ENCODE results near the gene HBP1. TPM values are rescaled to one million over a fixed set of nuclear protein-coding genes. Genes with fewer than 3 reads are reported as not detected.

Gene HBP1
- total and polyA plus RNA-seq, 2 of the 13 experiments (the other 11 are each of a cell fraction or from before 2014, with no cell fraction given), result 22.9 to 44.1 TPM

DNA sequence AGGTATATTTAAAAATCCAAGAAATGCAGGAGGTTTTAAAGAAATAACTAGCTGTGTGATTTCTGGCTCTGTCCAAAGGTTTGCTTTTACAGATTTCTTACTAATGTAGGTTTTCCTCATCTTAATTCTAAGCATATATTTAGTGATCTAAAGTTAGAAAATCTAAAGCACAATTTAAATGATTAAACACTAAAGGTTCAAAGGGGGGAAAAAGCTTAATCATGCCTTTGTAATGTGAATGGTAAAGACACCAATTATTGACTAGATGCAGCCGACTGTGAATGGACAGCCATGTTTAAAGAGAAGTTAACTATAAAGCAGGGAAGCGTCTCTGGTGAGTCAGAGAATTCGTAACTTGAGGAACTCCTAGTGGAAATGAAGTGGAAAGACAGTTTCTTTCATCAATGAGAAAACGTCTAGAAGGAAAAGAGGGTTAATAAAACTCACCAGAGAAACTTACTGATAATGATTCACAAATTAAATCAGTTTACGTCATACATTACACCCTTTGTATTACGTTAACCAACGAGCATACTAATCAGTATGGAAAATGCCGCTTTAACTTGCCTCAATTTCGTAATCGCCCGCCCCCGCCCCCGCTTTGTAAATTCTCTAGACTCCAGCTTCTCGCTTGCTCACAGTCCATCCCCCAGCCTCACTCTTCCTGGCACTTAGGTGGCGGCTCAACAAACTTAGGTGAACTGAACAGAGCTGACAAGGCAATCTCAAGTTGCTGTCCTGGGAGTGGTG, 1.1 kb upstream of the HBP1 start:
- intact Hi-C loops (cut with micrococcal nuclease; ENCODE audit: unreplicated experiment) (loop anchor here (2.0 to 10.0 kb wide), 2 partner anchors 21 to 883 kb away; partner anchors contain the start of gene NAMPT), in situ Hi-C loops (cut with HindIII; ENCODE audit: extremely low pct_ligation_motif_present, low pct_unique_long_range_greater_than_20kb) (no loop called here)
- Histone ChIP-seq H3K9me3 (ENCODE audit: low read length) (no peaks in the 10 kb centered on the region), H4K20me1 (ENCODE audit: insufficient read depth, low read length) (peaks cover 27% of the 10 kb centered on the region), H2AFZ (ENCODE audit: low read length) (peak overlapping the region; percentile 90), H3K79me2 (ENCODE audit: insufficient read depth, low read length) (peaks cover 26% of the 10 kb centered on the region), H3K36me3 (replicated peaks in 1 of 2; ENCODE audit: control insufficient read depth in 1 of 2, insufficient read depth in 2 of 2, low read length in 2 of 2) (0 out of 5 replicates have a peak, but pooled peaks cover 0 to 3% of the 10 kb centered on the region in 2 experiments), H3K4me1 (ENCODE audit: insufficient read depth, low read length) (peaks cover 7% of the 10 kb centered on the region), H3K9ac (ENCODE audit: insufficient read depth, low read depth, low read length) (peak overlapping the region; percentile 87), H3K27me3 (ENCODE audit: control insufficient read depth in 1 of 2, insufficient read depth in 2 of 2, low read length in 2 of 2) (no peaks in the 10 kb centered on the region; a peak in 1 of 5 replicates), H3K4me2 (ENCODE audit: low read depth, low read length) (peak overlapping the region; percentile 97), H3K4me3 (replicated peaks in 1 of 3; ENCODE audit: insufficient read depth in 1 of 3, low read depth in 2 of 3, low read length in 3 of 3) (peak overlapping the region; percentile 63 to 82 (median 71)), H3K27ac (ENCODE audit: extremely low read length, insufficient read depth, low read length) (peak overlapping the region; percentile 96)
- DNase-seq (ENCODE audit: low spot score) (peak; percentile 74), ATAC-seq (peak; percentile 10), FAIRE-seq (peak; percentile 77)
- BruUV-seq (replicated peaks), result TSS peak; percentile 89
- ChIA-PET POLR2A (interaction anchor here (0.6 to 3.6 kb wide), 17 partner anchors 13 to 1402 kb away, joined by 3 to 28 read pairs (median 5); partner anchors contain the start of genes BCAP29, CBLL1, DNAJB9 and NAMPT), CTCF (ENCODE audit: low intra/inter-chr PET ratio, low total read pairs) (interaction anchor here (1.2 kb wide), 1 partner anchor 20 kb away, joined by 3 read pairs; no protein-coding TSS in a partner anchor)
- under 1% methylated on average over 15 of the region's 15 CpGs for WGBS (ENCODE audit: low lambda C conversion rate)
- TF ChIP-seq JDP2 (CRISPR knock-in tag; IDR thresholded peaks at IDR 0.05; ENCODE audit: borderline replicate concordance), result no peak
- no peak for TF ChIP-seq AGO1 (IDR thresholded peaks at IDR 0.05; ENCODE audit: low read depth, low read length, poor library complexity, severe bottlenecking)
- TF ChIP-seq SMYD3 (CRISPR knock-in tag; IDR thresholded peaks at IDR 0.05), result 0 out of 2 replicates have a peak, but pooled peaks have one; percentile 37
- no peak for TF ChIP-seq ARID4A (CRISPR knock-in tag; IDR thresholded peaks at IDR 0.05; ENCODE audit: borderline replicate concordance)
- TF ChIP-seq SMC3 (IDR thresholded peaks at IDR 0.05; ENCODE audit: low read length), result peak; percentile 8; the same call in 1 of the 2 replicates
- TF ChIP-seq CREB1 (IDR thresholded peaks at IDR 0.05), result peak; percentile 86
- TF ChIP-seq CREB1 (CRISPR knock-in tag; IDR thresholded peaks at IDR 0.05), result no peak
- peak; percentile 20; the same call in 1 of the 2 replicates for TF ChIP-seq CTCF (CRISPR knock-in tag; IDR thresholded peaks at IDR 0.05)
- no peak for TF ChIP-seq HCFC1 (IDR thresholded peaks at IDR 0.05; ENCODE audit: low read depth, low read length)
- no peak for TF ChIP-seq PRPF4 (IDR thresholded peaks at IDR 0.05; ENCODE audit: low read depth, low read length, poor library complexity, severe bottlenecking)
- no peak for TF ChIP-seq RXRA (CRISPR knock-in tag; IDR thresholded peaks at IDR 0.05)
- TF ChIP-seq ZKSCAN8 (CRISPR knock-in tag; IDR thresholded peaks at IDR 0.05; ENCODE audit: borderline replicate concordance), result 0 out of 2 replicates have a peak, but pooled peaks have one; percentile 13
- no peak for TF ChIP-seq FOXC1 (CRISPR knock-in tag; IDR thresholded peaks at IDR 0.05; ENCODE audit: borderline replicate concordance)
- TF ChIP-seq POLR2A (IDR thresholded peaks at IDR 0.05; ENCODE audit: insufficient read depth in 1 of 2, low read depth in 2 of 2, low read length in 2 of 2), result peak in 1 of 2 experiments; percentile 71; a peak in 3 of 4 replicates
- TF ChIP-seq, protein P1, sequence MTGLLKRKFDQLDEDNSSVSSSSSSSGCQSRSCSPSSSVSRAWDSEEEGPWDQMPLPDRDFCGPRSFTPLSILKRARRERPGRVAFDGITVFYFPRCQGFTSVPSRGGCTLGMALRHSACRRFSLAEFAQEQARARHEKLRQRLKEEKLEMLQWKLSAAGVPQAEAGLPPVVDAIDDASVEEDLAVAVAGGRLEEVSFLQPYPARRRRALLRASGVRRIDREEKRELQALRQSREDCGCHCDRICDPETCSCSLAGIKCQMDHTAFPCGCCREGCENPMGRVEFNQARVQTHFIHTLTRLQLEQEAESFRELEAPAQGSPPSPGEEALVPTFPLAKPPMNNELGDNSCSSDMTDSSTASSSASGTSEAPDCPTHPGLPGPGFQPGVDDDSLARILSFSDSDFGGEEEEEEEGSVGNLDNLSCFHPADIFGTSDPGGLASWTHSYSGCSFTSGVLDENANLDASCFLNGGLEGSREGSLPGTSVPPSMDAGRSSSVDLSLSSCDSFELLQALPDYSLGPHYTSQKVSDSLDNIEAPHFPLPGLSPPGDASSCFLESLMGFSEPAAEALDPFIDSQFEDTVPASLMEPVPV (CRISPR knock-in tag; IDR thresholded peaks at IDR 0.05), result no peak
- TF ChIP-seq SSRP1 (CRISPR knock-in tag; IDR thresholded peaks at IDR 0.05), result no peak
- TF ChIP-seq ELF3 (CRISPR knock-in tag; IDR thresholded peaks at IDR 0.05), result peak; percentile 42; the same call in 1 of the 2 replicates

Measured in HepG2 (cell line).